Measurements from ENCODE around the gene SLC16A8.

The SLC16A8 gene

DNA sequence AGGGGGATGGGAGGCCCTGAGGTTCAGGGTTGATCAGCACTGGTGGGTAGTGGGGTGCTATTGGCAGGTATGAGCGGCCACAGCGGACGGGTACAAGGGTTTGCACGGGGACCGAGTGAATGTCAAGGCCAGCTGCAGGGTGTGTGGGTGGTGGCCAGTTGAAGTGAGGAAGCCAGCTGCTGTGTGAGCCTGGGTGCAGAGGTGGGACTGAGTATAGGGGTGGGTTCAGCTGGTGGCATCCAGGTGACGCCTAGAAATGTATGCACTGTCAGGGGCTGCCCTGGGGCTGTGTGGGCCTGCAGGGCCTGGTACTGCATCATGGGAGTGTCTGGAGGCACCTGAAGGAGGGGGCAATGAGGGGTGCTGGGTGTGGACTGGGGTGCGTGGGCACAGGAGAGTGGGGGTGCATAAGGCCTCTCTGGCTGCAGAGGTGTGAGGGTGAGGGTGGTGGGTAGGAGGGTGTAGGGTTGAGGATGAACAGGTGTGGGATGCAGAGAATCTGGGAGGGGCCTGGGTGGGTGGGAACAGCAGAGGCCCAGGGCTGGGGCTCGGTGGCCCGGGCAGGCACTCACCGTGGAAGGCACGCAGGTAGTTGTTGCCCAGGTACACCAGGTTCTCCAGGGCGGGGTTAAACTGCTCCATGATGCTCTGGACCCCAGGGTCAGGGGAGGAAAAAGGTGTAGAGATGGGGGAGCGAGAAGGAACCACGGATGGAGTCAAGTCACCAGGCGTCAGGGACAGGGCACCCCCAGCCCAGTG is 24.8 kb upstream of the SLC16A8 start:
- no peak overlapping the region for H3K27ac ChIP-seq
- no peak overlapping the region for H3K9ac ChIP-seq
- H3K36me3 ChIP-seq (ENCODE audit: insufficient read depth), result no peaks in the 10 kb centered on the region
- H3K79me2 ChIP-seq (ENCODE audit: insufficient read depth, low read depth), result no peaks in the 10 kb centered on the region
- no peaks in the 10 kb centered on the region for H3K27me3 ChIP-seq (ENCODE audit: insufficient read depth, low read depth)
- no peak overlapping the region for H2AFZ ChIP-seq (ENCODE audit: low read depth)
- peaks cover 28% of the 10 kb centered on the region for H3K4me1 ChIP-seq (ENCODE audit: low read depth, poor library complexity, severe bottlenecking)
- H4K20me1 ChIP-seq (ENCODE audit: insufficient read depth), result no peaks in the 10 kb centered on the region
- H3K4me2 ChIP-seq, result no peak overlapping the region
- no peak overlapping the region for H3K4me3 ChIP-seq (IDR thresholded peaks at IDR 0.05; ENCODE audit: insufficient read depth, low read depth, low read length)
- no peak for TF ChIP-seq CTCF (conservative IDR thresholded peaks at IDR 0.05; ENCODE audit: low read depth, low read length)

DNA sequence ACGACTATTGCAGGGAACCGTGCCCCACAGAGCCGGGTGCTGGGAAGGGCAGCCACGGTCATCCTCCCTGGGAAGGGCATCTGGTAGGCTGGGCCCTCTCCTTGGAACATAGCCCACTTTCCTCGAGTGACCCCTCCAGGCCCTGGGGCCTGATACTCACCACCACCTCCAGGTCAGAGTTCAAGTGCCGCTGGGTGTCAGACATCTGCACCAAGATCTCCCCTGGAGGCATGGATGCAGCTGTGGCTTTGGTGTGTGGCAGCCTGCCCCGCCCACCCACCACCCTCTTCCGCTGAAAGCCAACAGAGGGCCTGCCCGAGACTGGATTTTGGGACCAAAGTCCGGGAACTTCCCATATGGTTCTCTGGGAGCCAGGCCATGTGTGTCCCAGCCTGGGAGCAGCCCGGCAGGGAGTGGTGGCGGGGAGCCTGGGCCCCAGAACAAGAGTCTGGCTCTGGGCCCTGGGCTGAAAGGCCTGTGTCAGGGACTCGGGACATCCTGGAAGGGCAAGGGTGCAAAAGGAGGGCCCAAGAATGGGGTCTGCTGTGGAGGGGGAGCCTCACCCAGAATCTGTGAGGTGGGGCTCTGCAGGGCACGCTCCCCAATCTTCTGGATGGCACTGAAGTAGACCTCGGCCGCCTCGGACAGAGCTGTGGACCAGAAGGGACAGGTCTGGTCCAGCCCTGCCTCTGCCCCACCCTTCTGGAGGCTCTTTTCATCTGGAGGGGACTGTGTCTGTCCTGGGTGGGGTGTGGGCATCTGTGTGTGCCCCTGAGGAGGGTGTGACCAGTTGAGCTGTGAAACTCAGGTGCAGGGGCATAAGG is 23.9 kb upstream of the SLC16A8 start:
- TF ChIP-seq CTCF (conservative IDR thresholded peaks at IDR 0.05; ENCODE audit: low read depth, low read length), result no peak
- no peak overlapping the region for H3K9ac ChIP-seq
- H3K4me3 ChIP-seq (IDR thresholded peaks at IDR 0.05; ENCODE audit: insufficient read depth, low read depth, low read length), result no peak overlapping the region
- H3K27me3 ChIP-seq (ENCODE audit: insufficient read depth, low read depth), result no peaks in the 10 kb centered on the region
- H3K79me2 ChIP-seq (ENCODE audit: insufficient read depth, low read depth), result no peaks in the 10 kb centered on the region
- no peaks in the 10 kb centered on the region for H4K20me1 ChIP-seq (ENCODE audit: insufficient read depth)
- no peaks in the 10 kb centered on the region for H3K36me3 ChIP-seq (ENCODE audit: insufficient read depth)
- H2AFZ ChIP-seq (ENCODE audit: low read depth), result no peak overlapping the region
- H3K4me1 ChIP-seq (ENCODE audit: low read depth, poor library complexity, severe bottlenecking), result peaks cover 28% of the 10 kb centered on the region
- H3K27ac ChIP-seq, result no peak overlapping the region
- no peak overlapping the region for H3K4me2 ChIP-seq

- no peak overlapping the region for H3K9ac ChIP-seq
Observed at GRCh38 chr22:38106814-38107578, 23.0 kb upstream of the SLC16A8 start.

More at GRCh38 chr22:38106814-38107578, 23.0 kb upstream of the SLC16A8 start:
- no peaks in the 10 kb centered on the region for H4K20me1 ChIP-seq (ENCODE audit: insufficient read depth)
- peaks cover 28% of the 10 kb centered on the region for H3K4me1 ChIP-seq (ENCODE audit: low read depth, poor library complexity, severe bottlenecking)
- H3K4me3 ChIP-seq (IDR thresholded peaks at IDR 0.05; ENCODE audit: insufficient read depth, low read depth, low read length), result no peak overlapping the region
- H3K36me3 ChIP-seq (ENCODE audit: insufficient read depth), result no peaks in the 10 kb centered on the region
- H3K27ac ChIP-seq, result no peak overlapping the region
- H3K27me3 ChIP-seq (ENCODE audit: insufficient read depth, low read depth), result no peaks in the 10 kb centered on the region
- no peak for TF ChIP-seq CTCF (conservative IDR thresholded peaks at IDR 0.05; ENCODE audit: low read depth, low read length)
- no peak overlapping the region for H2AFZ ChIP-seq (ENCODE audit: low read depth)
- H3K79me2 ChIP-seq (ENCODE audit: insufficient read depth, low read depth), result no peaks in the 10 kb centered on the region
- no peak overlapping the region for H3K4me2 ChIP-seq
